HUES6 (cell line): ENCODE results near the gene PURA.

Source experiments
- H3K27ac ChIP-seq: 2 replicates; pipeline ENCODE4 v1.7.0; 2013; ENCODE audit warnings: low read depth, mild to moderate bottlenecking, low read length, inconsistent platforms
- H3K27me3 ChIP-seq: 2 replicates; pipeline ENCODE4 v1.6.1; 2013; ENCODE audit warnings: low read length; ENCODE audit not compliant: control insufficient read depth, insufficient read depth
- H3K36me3 ChIP-seq: 2 replicates; pipeline ENCODE4 v1.6.1; 2013; ENCODE audit warnings: low read length; ENCODE audit not compliant: control insufficient read depth, insufficient read depth
- H3K4me1 ChIP-seq: 2 replicates; pipeline ENCODE4 v1.6.1; 2013; ENCODE audit warnings: low read length; ENCODE audit not compliant: control insufficient read depth, insufficient read depth
- H3K4me3 ChIP-seq: 2 replicates; pipeline ENCODE4 v1.5.1; 2013; ENCODE audit warnings: low read depth, low read length
- H3K9ac ChIP-seq: one replicate; pipeline ENCODE4 v1.6.1; 2013; ENCODE audit warnings: mild to moderate bottlenecking, low read length
- H3K9me3 ChIP-seq: 2 replicates; pipeline ENCODE4 v1.6.1; 2013; ENCODE audit warnings: low read depth, low read length; ENCODE audit not compliant: control insufficient read depth, insufficient read depth

Gene PURA

DNA sequence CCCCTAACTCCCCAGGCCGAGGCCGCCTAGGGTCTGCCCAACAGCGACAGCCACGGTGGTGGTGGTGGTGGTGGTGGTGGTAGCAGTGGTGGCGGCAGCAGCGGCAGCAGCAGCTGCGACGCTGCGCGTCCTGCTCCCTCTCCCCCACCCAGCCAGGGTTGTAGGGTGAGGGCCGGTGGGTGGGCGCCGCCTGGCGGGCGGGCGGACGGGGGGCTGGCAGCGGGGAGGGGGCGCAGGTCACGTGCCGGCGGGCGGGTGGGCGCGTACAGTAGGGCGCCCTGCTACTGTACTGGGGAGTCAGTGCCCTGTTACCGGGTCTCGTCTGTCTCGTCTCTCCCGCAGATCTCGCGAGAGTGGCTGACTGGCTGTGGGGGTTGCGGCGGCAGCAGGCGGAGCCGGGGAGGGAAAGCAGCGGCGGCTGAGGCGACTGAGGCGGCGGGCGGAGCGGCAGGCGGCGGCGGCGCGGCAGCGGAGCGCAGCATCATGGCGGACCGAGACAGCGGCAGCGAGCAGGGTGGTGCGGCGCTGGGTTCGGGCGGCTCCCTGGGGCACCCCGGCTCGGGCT lies at the start of gene PURA:
Gene PURA (plus strand): TSS at position 411 of the 565 bp plus-strand sequence. CDS start 73 bp downstream, at position 484.
- H3K9me3 ChIP-seq, result no peaks in the 10 kb centered on the region
- H3K4me3 ChIP-seq, result peak within 1 kb of the TSS; percentile 69
- no peaks in the 10 kb centered on the region for H3K36me3 ChIP-seq
- H3K27me3 ChIP-seq, result peaks cover 66% of the 10 kb centered on the region
- H3K4me1 ChIP-seq, result peaks cover 39% of the 10 kb centered on the region
- no peak within 1 kb of the TSS for H3K27ac ChIP-seq
- peak within 1 kb of the TSS; percentile 74 for H3K9ac ChIP-seq

DNA sequence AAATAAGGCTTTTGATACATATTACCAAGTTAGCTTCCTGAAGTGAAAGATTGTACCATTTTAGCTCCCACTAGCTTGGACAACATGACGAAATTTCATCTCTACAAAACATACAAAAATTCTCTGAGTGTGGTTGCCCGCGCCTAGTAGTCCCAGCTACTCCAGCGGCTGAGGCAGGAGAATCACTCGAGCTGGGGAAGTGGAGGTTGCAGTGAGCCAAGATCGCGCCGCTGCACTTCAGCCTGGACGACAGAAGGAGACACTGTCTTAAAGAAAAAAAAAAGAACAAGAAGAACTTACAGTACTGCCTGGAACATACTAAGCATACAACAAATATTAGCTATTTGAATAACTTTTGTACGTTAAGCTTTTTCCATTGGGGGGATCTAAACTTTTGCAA lies 41.1 kb upstream of the PURA start:
- peaks cover 22% of the 10 kb centered on the region for H3K27me3 ChIP-seq
- no peak overlapping the region for H3K27ac ChIP-seq
- no peaks in the 10 kb centered on the region for H3K36me3 ChIP-seq
- H3K4me1 ChIP-seq, result no peaks in the 10 kb centered on the region
- H3K9ac ChIP-seq, result no peak overlapping the region
- H3K9me3 ChIP-seq, result no peaks in the 10 kb centered on the region
- H3K4me3 ChIP-seq, result no peak overlapping the region

DNA sequence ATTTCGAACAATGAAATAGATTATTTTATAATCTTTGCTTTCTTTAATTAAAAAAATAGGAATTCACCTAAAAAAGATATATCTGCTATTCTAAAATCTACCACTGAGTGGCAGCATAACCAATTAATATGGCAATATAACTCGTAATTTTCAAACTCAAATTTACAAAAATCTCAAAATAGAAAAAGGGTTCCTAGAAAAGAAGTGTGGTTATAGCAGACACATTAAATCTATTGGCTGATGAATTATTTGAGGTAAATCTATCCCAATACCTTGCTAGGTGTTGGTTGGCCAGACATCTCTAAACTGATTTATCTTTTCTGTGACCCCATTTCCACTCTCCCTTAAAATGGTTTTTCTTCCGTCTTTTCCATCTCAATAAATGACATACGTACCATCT lies 40.6 kb upstream of the PURA start:
- Histone ChIP-seq H3K27ac (no peak overlapping the region), H3K27me3 (peaks cover 17% of the 10 kb centered on the region; the same call in 1 of the 2 replicates), H3K4me1 (no peaks in the 10 kb centered on the region), H3K36me3 (no peaks in the 10 kb centered on the region), H3K4me3 (no peak overlapping the region), H3K9ac (no peak overlapping the region), H3K9me3 (no peaks in the 10 kb centered on the region)

DNA sequence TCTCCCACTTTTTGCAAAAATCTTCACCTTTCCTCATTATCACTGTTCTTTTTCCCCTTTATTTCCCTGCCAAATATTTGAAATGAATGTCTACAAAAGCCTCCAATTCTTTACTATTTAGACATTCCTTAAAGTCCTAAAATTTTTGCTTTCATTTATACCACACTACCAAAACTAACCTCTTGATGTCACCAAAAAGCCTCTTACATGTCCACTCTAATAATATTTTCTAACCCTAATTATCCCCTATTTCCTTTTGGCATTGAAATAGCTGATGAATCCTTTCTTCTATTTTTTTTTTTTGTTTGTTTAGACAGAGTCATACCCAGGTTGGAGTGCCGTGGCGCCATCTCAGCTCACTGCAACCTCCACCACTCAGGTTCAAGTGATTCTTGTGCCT lies 38.5 kb upstream of the PURA start:
- no peak overlapping the region for H3K9ac ChIP-seq
- H3K36me3 ChIP-seq, result no peaks in the 10 kb centered on the region
- no peaks in the 10 kb centered on the region for H3K4me1 ChIP-seq
- H3K9me3 ChIP-seq, result no peaks in the 10 kb centered on the region
- peaks cover 6% of the 10 kb centered on the region; the same call in 1 of the 2 replicates for H3K27me3 ChIP-seq
- H3K4me3 ChIP-seq, result no peak overlapping the region
- H3K27ac ChIP-seq, result no peak overlapping the region

DNA sequence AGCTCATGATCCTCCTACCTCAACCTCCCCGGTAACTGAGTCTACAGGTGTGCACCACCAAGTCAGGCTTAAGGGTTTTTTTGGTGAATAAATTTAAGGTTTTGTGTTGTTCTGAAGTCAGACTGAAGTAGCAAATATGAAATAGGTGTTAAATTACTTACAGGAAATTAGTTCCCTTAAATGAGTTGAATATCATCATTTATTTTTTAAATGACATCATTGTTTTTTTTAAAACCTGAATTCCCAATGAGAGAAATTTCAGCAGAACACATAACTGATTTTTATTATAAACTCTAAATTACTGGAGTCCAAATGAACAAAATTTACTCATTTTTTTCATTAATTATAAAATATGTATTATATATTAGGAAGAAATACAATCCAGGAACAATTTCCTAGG lies 37.8 kb upstream of the PURA start:
- H3K27ac ChIP-seq, result no peak overlapping the region
- H3K9ac ChIP-seq, result no peak overlapping the region
- H3K4me1 ChIP-seq, result no peaks in the 10 kb centered on the region
- H3K9me3 ChIP-seq, result no peaks in the 10 kb centered on the region
- no peaks in the 10 kb centered on the region for H3K36me3 ChIP-seq
- H3K27me3 ChIP-seq, result peaks cover 6% of the 10 kb centered on the region; the same call in 1 of the 2 replicates
- no peak overlapping the region for H3K4me3 ChIP-seq

DNA sequence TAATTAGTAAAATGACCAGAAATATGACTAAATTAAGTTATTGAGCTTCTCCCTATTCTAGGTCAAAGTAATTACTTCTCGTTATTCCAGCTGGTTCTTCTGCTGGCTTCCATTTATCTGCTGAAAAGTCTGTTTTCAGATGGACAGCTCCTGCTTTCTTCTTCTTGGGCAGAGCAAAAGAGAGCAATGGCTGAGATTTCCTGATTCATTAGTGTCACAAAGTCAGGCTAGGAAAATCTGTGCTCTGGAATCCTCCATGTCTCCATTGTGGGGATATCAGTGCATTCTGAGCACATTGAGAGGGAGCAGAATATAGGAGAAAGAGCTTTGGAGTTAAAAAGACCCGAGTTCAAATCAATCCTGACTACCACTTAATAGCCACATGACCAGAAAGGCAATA lies 37.1 kb upstream of the PURA start:
- H3K4me1 ChIP-seq, result no peaks in the 10 kb centered on the region
- H3K9ac ChIP-seq, result no peak overlapping the region
- no peaks in the 10 kb centered on the region for H3K36me3 ChIP-seq
- no peak overlapping the region for H3K4me3 ChIP-seq
- no peak overlapping the region for H3K27ac ChIP-seq
- H3K9me3 ChIP-seq, result no peaks in the 10 kb centered on the region
- H3K27me3 ChIP-seq, result peaks cover 6% of the 10 kb centered on the region; the same call in 1 of the 2 replicates

DNA sequence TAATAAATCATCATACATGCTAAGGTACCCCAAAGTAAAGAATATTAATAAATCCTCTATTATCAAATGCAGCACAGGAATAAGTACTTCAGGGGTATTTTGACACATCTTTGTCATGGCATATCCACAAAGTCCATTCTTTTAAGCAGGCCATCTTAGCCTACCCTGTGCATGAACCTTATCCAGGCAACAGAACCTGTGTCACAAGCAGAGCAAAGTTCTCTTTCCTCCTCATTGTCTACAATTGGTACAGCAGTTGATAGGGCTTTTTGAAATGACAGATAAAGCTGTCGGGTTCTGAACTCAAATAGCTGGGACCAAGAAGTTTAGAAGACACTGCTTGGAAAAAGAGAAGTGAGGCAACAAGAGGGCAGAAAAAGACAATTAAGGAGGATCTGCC lies 30.8 kb upstream of the PURA start:
- Histone ChIP-seq H3K4me1 (no peaks in the 10 kb centered on the region), H3K36me3 (no peaks in the 10 kb centered on the region), H3K27me3 (peaks cover 26% of the 10 kb centered on the region; the same call in 1 of the 2 replicates), H3K4me3 (no peak overlapping the region), H3K9ac (no peak overlapping the region), H3K9me3 (no peaks in the 10 kb centered on the region), H3K27ac (no peak overlapping the region)

DNA sequence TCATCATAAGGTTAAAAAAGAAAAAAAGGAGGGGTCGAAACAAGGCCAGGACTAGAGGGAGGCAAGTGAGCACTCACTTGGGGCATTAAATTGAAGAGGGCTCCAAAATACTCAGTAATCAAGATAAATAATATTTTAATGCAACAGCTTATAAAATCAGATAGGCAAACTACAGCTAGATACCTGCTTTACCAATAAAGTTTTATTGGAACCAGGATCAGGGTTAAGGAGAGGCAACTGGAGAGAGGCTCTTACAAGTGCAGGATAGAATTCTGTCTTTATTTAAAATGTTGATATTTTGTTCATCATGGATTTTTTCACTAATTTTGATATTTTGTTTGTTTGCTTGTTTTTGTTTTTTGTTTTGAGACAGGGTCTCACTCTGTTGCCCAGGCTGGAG lies 30.3 kb upstream of the PURA start:
- Histone ChIP-seq H3K27me3 (peaks cover 26% of the 10 kb centered on the region; the same call in 1 of the 2 replicates), H3K9ac (no peak overlapping the region), H3K4me3 (no peak overlapping the region), H3K4me1 (no peaks in the 10 kb centered on the region), H3K9me3 (no peaks in the 10 kb centered on the region), H3K36me3 (no peaks in the 10 kb centered on the region), H3K27ac (no peak overlapping the region)

DNA sequence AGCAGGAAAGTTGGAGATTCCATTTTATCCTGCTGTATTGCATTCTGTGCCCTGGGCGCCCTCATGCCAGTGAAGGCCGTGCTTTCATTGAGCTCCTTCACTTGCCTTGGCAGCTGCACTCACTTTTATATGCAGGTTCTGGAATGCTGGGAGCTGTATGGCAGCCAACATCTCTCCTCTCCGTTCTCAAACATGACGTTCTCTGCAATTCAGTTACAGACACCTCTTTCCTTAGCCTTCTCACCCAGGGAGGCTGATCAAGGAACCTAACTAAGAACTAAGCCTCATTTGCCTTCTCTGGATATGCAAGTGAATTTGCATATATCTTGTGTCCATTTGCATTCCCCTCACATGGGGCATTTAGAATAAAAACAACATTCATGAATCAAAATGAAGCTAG lies 29.4 kb upstream of the PURA start:
- no peak overlapping the region for H3K4me3 ChIP-seq
- H3K9me3 ChIP-seq, result no peaks in the 10 kb centered on the region
- H3K9ac ChIP-seq, result no peak overlapping the region
- H3K36me3 ChIP-seq, result no peaks in the 10 kb centered on the region
- peaks cover 28% of the 10 kb centered on the region; the same call in 1 of the 2 replicates for H3K27me3 ChIP-seq
- no peaks in the 10 kb centered on the region for H3K4me1 ChIP-seq
- no peak overlapping the region for H3K27ac ChIP-seq

DNA sequence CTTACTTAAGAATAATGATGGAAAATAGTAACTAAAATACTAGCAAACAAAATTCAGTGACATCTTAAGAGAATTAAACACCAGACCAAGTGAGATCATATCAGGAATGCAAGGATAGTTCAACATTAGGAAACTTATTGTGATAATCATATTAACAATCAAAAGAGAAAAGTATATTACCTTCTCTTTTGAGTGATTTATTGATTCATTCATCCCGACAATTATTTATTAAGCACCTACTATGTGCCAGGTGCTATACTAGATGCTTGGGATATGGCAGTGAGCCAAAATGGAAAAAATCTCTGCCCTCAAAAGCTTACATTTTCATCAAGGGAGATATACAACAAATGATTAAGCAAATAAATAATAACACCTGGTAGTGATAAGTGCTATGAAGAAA lies 23.7 kb upstream of the PURA start:
- Histone ChIP-seq H3K4me1 (no peaks in the 10 kb centered on the region), H3K4me3 (no peak overlapping the region), H3K27ac (no peak overlapping the region), H3K9me3 (peaks cover 5% of the 10 kb centered on the region; the same call in 1 of the 2 replicates), H3K36me3 (no peaks in the 10 kb centered on the region), H3K27me3 (peaks cover 22% of the 10 kb centered on the region), H3K9ac (no peak overlapping the region)

DNA sequence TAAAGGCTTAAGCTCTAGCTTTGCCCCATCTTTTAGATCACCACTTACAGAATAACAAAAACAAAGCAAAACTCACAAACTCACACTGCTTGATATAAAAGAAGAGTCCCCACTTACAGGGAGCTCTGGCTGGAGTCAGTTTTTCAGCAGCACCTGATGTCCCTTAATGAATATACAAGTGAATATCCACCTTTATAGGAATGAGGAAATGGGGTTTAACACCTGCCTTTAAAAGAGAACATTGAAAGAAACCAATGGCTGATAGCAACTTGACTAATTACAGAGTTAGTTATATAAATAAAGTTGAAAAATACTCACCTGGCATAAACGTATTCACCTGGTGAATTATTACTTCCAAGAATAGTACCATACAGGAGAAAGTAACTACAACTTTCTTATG lies 20.7 kb upstream of the PURA start:
- no peaks in the 10 kb centered on the region for H3K4me1 ChIP-seq
- peaks cover 5% of the 10 kb centered on the region; the same call in 1 of the 2 replicates for H3K9me3 ChIP-seq
- no peak overlapping the region for H3K4me3 ChIP-seq
- peaks cover 22% of the 10 kb centered on the region for H3K27me3 ChIP-seq
- H3K9ac ChIP-seq, result no peak overlapping the region
- H3K36me3 ChIP-seq, result no peaks in the 10 kb centered on the region
- H3K27ac ChIP-seq, result no peak overlapping the region
